Keratinocyte (primary cell): ENCODE results near the gene ARHGEF16. TPM values are rescaled to one million over a fixed set of nuclear protein-coding genes. Genes with fewer than 3 reads are reported as not detected.

Experiments
- DNase-seq: peaks from one replicate; pipeline ENCODE4 v3.0.0-alpha.2; 2011; ENCODE audit warnings: low read depth, missing footprints, low spot score
- FAIRE-seq: peaks from 2 replicates; lab custom pipeline; 2011; peaks lifted over from hg19 to GRCh38; lab: Jason Lieb, UNC
- H2AFZ ChIP-seq: 2 replicates; pipeline ENCODE4 v1.6.0; 2012; ENCODE audit warnings: low read length, control low read depth, inconsistent platforms; ENCODE audit not compliant: control insufficient read depth
- H3K27ac ChIP-seq: 2 replicates; pipeline ENCODE4 v1.5.1; 2011; ENCODE audit warnings: low read length; ENCODE audit not compliant: control insufficient read depth, insufficient read depth
- H3K27me3 ChIP-seq: 3 replicates; pipeline ENCODE4 v1.6.0; 2011; ENCODE audit warnings: low read length; ENCODE audit not compliant: control insufficient read depth, insufficient read depth; ENCODE audit errors: extremely low read depth
- H3K36me3 ChIP-seq, 2 experiments: 2 replicates in 1 of 2; 3 replicates in 1 of 2; pipeline ENCODE4 v1.5.1; 2011; ENCODE audit warnings: low read length in 2 of 2, mild to moderate bottlenecking in 1 of 2; ENCODE audit not compliant: control insufficient read depth in 2 of 2, insufficient read depth in 2 of 2; ENCODE audit errors: extremely low read depth in 1 of 2
- H3K4me1 ChIP-seq: 3 replicates; pipeline ENCODE4 v1.5.1; 2011; ENCODE audit warnings: low read length; ENCODE audit not compliant: control insufficient read depth, insufficient read depth; ENCODE audit errors: extremely low read depth
- H3K4me2 ChIP-seq: 3 replicates; pipeline ENCODE4 v1.6.0; 2011; ENCODE audit warnings: low read depth, low read length; ENCODE audit not compliant: control insufficient read depth, insufficient read depth; ENCODE audit errors: extremely low read depth
- H3K4me3 ChIP-seq, 3 experiments: fragments of 200-600 bp in 1 of 3; sonication (generic) in 1 of 3; 2 replicates in 2 of 3; 3 replicates in 1 of 3; pipeline ENCODE4 v1.5.1; 2011 to 2016; ENCODE audit warnings: low read length in 3 of 3, mild to moderate bottlenecking in 3 of 3, control low read depth in 2 of 3, inconsistent platforms in 1 of 3, low read depth in 1 of 3, mixed read lengths in 1 of 3, mixed run types in 1 of 3, moderate library complexity in 1 of 3; ENCODE audit not compliant: control insufficient read depth in 2 of 3, insufficient read depth in 2 of 3; ENCODE audit errors: extremely low read depth in 1 of 3
- H3K79me2 ChIP-seq: 2 replicates; pipeline ENCODE4 v1.6.0; 2012; ENCODE audit warnings: low read length; ENCODE audit not compliant: control insufficient read depth, insufficient read depth
- H3K9ac ChIP-seq: 3 replicates; pipeline ENCODE4 v1.6.0; 2011; ENCODE audit warnings: low read length; ENCODE audit not compliant: control insufficient read depth, insufficient read depth; ENCODE audit errors: extremely low read depth
- H3K9me1 ChIP-seq: 3 replicates; pipeline ENCODE4 v1.6.0; 2011; ENCODE audit warnings: low read length; ENCODE audit not compliant: control insufficient read depth, insufficient read depth; ENCODE audit errors: extremely low read depth
- H3K9me3 ChIP-seq: 2 replicates; pipeline ENCODE4 v1.5.1; 2012; ENCODE audit warnings: low read depth, low read length; ENCODE audit not compliant: control insufficient read depth
- H4K20me1 ChIP-seq: 3 replicates; pipeline ENCODE4 v1.6.0; 2011; ENCODE audit warnings: low read length; ENCODE audit not compliant: control insufficient read depth, insufficient read depth; ENCODE audit errors: extremely low read depth
- CTCF ChIP-seq, 3 experiments: IDR thresholded peaks in 1 of 3; conservative IDR thresholded peaks in 1 of 3; optimal IDR thresholded peaks in 1 of 3; 2 replicates in 2 of 3; 3 replicates in 1 of 3; pipeline versions ENCODE3 to v1.5.1; 2011; ENCODE audit warnings: low read length in 3 of 3, mild to moderate bottlenecking in 3 of 3, moderate library complexity in 2 of 3, control low read depth in 1 of 3, inconsistent platforms in 1 of 3; ENCODE audit not compliant: insufficient read depth in 2 of 3; ENCODE audit errors: extremely low read depth in 1 of 3
- EZH2 ChIP-seq: IDR thresholded peaks from one replicate; pipeline ENCODE4 v1.6.1; 2012; ENCODE audit warnings: inconsistent platforms, mild to moderate bottlenecking, low read length, moderate library complexity
- dilution Hi-C: fragments of 300-500 bp; cut with MboI; formaldehyde crosslinking; loops from one replicate; pipeline ENCODE4 v1.7.0; 2020; ENCODE audit warnings: low sequenced_read_pairs; ENCODE audit not compliant: extremely low pct_ligation_motif_present
- polyA plus RNA-seq, 5 experiments: library from polyadenylated mRNA; depleted of rRNA in 3 of 5; stranded (reverse) in 3 of 5; stranded (forward) in 1 of 5; unstranded in 1 of 5; fragments of >200 nt; gene quantifications; 1 replicate in 1 of 5; 2 replicates in 3 of 5; 3 replicates in 1 of 5; pipeline versions ENCODE4 v1.2.1 to v1.2.3, GENCODE V29; 2011 to 2012; ENCODE audit warnings: missing spikeins in 2 of 5, low read depth in 1 of 5, low replicate concordance in 1 of 5

The ARHGEF16 gene
- polyA plus RNA-seq, 1 donor (not counting 4 experiments of a cell fraction or from before 2014, with no cell fraction given): 6.2 TPM

DNA sequence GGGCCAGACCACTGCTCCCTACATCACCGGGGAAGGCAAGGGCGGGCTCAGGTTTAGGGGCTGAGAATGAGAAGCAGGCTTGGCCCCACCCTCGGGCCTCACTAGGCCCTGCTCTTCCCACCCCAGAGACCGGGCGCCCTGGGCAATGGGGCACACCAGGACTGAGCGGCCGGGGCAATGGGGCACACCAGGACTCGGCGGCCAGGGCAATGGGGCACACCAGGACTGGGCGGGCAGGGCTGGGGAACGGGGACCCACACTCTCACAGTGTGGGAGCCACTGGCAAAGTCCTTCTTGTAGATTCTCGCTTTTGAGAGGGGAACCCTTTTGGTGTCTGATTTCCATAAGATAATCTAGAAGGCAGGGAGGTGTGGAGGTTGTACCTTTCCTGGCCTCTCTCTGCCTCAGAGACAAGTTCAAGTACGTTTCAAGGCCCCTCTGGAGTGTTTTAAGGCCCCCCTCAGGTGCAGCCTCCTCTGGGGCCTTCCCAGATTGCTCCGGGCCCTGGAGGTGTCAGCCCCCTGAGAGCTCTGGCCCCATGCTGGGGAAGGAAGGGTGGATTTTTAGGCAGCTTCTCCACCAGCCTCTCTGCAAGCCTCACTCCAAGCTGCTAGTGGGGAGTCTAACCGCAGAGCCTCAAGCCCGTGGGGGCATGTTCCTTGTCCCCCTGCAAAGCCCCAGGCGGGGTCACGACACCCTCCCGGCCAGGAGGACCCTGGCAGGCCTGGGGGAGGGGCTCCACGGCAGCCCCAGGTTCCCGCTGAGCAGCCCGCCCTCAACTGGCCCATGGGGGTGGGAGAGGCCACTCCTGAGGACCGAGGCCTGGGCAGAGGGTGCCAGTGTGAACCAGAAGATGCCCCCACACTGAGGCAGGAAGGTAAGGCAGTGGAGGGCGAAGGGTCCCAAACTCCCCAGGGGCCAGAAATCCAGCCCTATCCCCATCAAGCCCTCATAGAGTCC lies 66.2 kb downstream of the ARHGEF16 start:
- DNase-seq: no peak
- Histone ChIP-seq H3K9ac (no peak overlapping the region), H3K4me3 (no peak overlapping the region), H3K36me3 (no peaks in the 10 kb centered on the region), H3K27ac (no peak overlapping the region), H2AFZ (no peak overlapping the region), H3K9me1 (no peaks in the 10 kb centered on the region), H3K27me3 (no peaks in the 10 kb centered on the region), H3K4me2 (no peak overlapping the region), H3K9me3 (no peaks in the 10 kb centered on the region), H4K20me1 (no peaks in the 10 kb centered on the region), H3K4me1 (no peaks in the 10 kb centered on the region), H3K79me2 (no peaks in the 10 kb centered on the region)
- dilution Hi-C loops: no loop called here
- no peak for TF ChIP-seq CTCF (optimal IDR thresholded peaks at IDR 0.05 in 1 of 3, IDR thresholded peaks at IDR 0.05 in 1 of 3, conservative IDR thresholded peaks at IDR 0.05 in 1 of 3; ENCODE audit: extremely low read depth in 1 of 3, insufficient read depth in 2 of 3, low read length in 3 of 3)
- no peak for TF ChIP-seq EZH2
- no peak for FAIRE-seq

- Histone ChIP-seq H4K20me1 (no peaks in the 10 kb centered on the region), H3K9ac (no peak overlapping the region), H3K4me3 (no peak overlapping the region), H2AFZ (no peak overlapping the region), H3K9me3 (no peaks in the 10 kb centered on the region), H3K27ac (no peak overlapping the region), H3K4me1 (no peaks in the 10 kb centered on the region), H3K27me3 (no peaks in the 10 kb centered on the region), H3K36me3 (no peaks in the 10 kb centered on the region), H3K79me2 (no peaks in the 10 kb centered on the region), H3K4me2 (no peak overlapping the region), H3K9me1 (no peaks in the 10 kb centered on the region)
- FAIRE-seq (no peak), DNase-seq (no peak)
- dilution Hi-C loops: no loop called here
- no peak for TF ChIP-seq CTCF (optimal IDR thresholded peaks at IDR 0.05 in 1 of 3, IDR thresholded peaks at IDR 0.05 in 1 of 3, conservative IDR thresholded peaks at IDR 0.05 in 1 of 3; ENCODE audit: extremely low read depth in 1 of 3, insufficient read depth in 2 of 3, low read length in 3 of 3)
- no peak for TF ChIP-seq EZH2
These were observed 67.0 kb downstream of the ARHGEF16 start for GRCh38 chr1:3521426-3521825.
